Stimulated activated CD4-positive, alpha-beta T cell treated with anti-CD3 and anti-CD28 coated beads, Interleukin-4, amount 100 ng/mL, for 24 hours (primary cell): ENCODE measurements around the gene C16orf74.

Experiments
- DNase-seq: peaks from one replicate; pipeline ENCODE4 v3.0.0-alpha.2; 2020

Gene C16orf74

GRCh38 chr16:85716680-85717038 lies 34.2 kb downstream of the C16orf74 start:
- DNase-seq, result no peak

- no peak for DNase-seq
Measured at GRCh38 chr16:85716022-85716679, 34.7 kb downstream of the C16orf74 start.

GRCh38 chr16:85715169-85716021 lies 35.5 kb downstream of the C16orf74 start:
- DNase-seq, result no peak

- no peak for DNase-seq
Measured at GRCh38 chr16:85712801-85713200, 38.1 kb downstream of the C16orf74 start.

GRCh38 chr16:85711982-85712587 lies 38.8 kb downstream of the C16orf74 start:
- DNase-seq, result no peak

GRCh38 chr16:85710732-85711131 lies 40.2 kb downstream of the C16orf74 start:
- DNase-seq, result no peak

GRCh38 chr16:85709766-85710585 lies 40.9 kb downstream of the C16orf74 start:
- no peak for DNase-seq

- no peak for DNase-seq
Measured at GRCh38 chr16:85708338-85708737, 42.6 kb downstream of the C16orf74 start.

GRCh38 chr16:85707528-85708095 lies 43.3 kb downstream of the C16orf74 start:
- no peak for DNase-seq

- no peak for DNase-seq
Measured at GRCh38 chr16:85706449-85707034, 44.4 kb downstream of the C16orf74 start.

GRCh38 chr16:85704900-85705846 lies 45.7 kb downstream of the C16orf74 start:
- DNase-seq, result no peak

- DNase-seq, result no peak
Measured at GRCh38 chr16:85704011-85704410, 46.9 kb downstream of the C16orf74 start.

GRCh38 chr16:85699628-85700027 lies 51.3 kb downstream of the C16orf74 start:
- DNase-seq, result no peak

GRCh38 chr16:85698935-85699558 lies 51.8 kb downstream of the C16orf74 start:
- DNase-seq, result no peak

- DNase-seq, result no peak
Measured at GRCh38 chr16:85698459-85698891, 52.4 kb downstream of the C16orf74 start.

- DNase-seq, result no peak
Measured at GRCh38 chr16:85697431-85697830, 53.5 kb downstream of the C16orf74 start.

GRCh38 chr16:85696781-85697180 lies 54.1 kb downstream of the C16orf74 start:
- no peak for DNase-seq

- no peak for DNase-seq
Measured at GRCh38 chr16:85695196-85696128, 55.4 kb downstream of the C16orf74 start.

- DNase-seq, result no peak
Measured at GRCh38 chr16:85690469-85691064, 60.3 kb downstream of the C16orf74 start.
